K562 (cell line): ENCODE results near the gene SNRPD2. TPM values are rescaled to one million over a fixed set of nuclear protein-coding genes. Genes with fewer than 3 reads are reported as not detected.

Source experiments
- BCOR ChIP-seq: fragments of 450-650 bp; IDR thresholded peaks from 2 replicates; pipeline ENCODE4 v1.6.1; 2016
- CXXC5 ChIP-seq: fragments of 250-450 bp; sonication (Bioruptor Pico); IDR thresholded peaks from 2 replicates; pipeline ENCODE4 v1.8.0; 2022; ENCODE audit warnings: inconsistent platforms, mild to moderate bottlenecking, moderate library complexity
- GABPB1 ChIP-seq: sonication (generic); formaldehyde crosslinking; IDR thresholded peaks from 2 replicates; pipeline ENCODE4 v1.8.0; 2022; ENCODE audit warnings: mild to moderate bottlenecking, missing genetic modification reagents
- HMGN3 ChIP-seq: IDR thresholded peaks from 2 replicates; pipeline ENCODE4 v1.6.1; 2011; ENCODE audit warnings: borderline replicate concordance, low read depth, mild to moderate bottlenecking, mixed read lengths, low read length; ENCODE audit not compliant: insufficient read length; ENCODE audit errors: extremely low read depth
- MCM3 ChIP-seq: fragments of 450-650 bp; IDR thresholded peaks from 2 replicates; pipeline ENCODE4 v1.6.1; 2016
- MTA1 ChIP-seq: fragments of 450-650 bp; IDR thresholded peaks from 2 replicates; pipeline ENCODE4 v1.6.1; 2017; ENCODE audit warnings: borderline replicate concordance
- NCOA1 ChIP-seq: fragments of 450-650 bp; IDR thresholded peaks from 2 replicates; pipeline ENCODE4 v1.6.1; 2016; ENCODE audit warnings: low read depth
- NR0B1 ChIP-seq: fragments of 450-650 bp; IDR thresholded peaks from one replicate; pipeline ENCODE4 v1.6.1; 2018; ENCODE audit warnings: mild to moderate bottlenecking, moderate library complexity; ENCODE audit not compliant: partially characterized antibody
- PHF8 ChIP-seq: fragments of 200-600 bp; sonication (generic); IDR thresholded peaks from 2 replicates; pipeline ENCODE4 v1.6.1; 2012; ENCODE audit warnings: mixed run types, mild to moderate bottlenecking, inconsistent platforms, low read length, moderate library complexity, borderline replicate concordance
- SIN3A ChIP-seq, 2 experiments: fragments of 150-350 bp in 1 of 2; IDR thresholded peaks; 2 replicates each; pipeline ENCODE4 v1.6.1; 2011 to 2016; ENCODE audit warnings: borderline replicate concordance in 2 of 2, low read depth in 2 of 2, low read length in 2 of 2, mild to moderate bottlenecking in 2 of 2, moderate library complexity in 2 of 2; ENCODE audit not compliant: control insufficient read depth in 1 of 2
- STAT5A ChIP-seq: IDR thresholded peaks from 2 replicates; pipeline ENCODE4 v1.6.1; 2012; ENCODE audit warnings: low read length, inconsistent platforms, borderline replicate concordance
- TGIF2 ChIP-seq: sonication (generic); formaldehyde crosslinking; IDR thresholded peaks from 2 replicates; pipeline ENCODE4 v1.8.1; 2022; ENCODE audit warnings: mild to moderate bottlenecking, missing genetic modification reagents, moderate library complexity
- YY1 ChIP-seq, 3 experiments: IDR thresholded peaks; 2 replicates each; pipeline ENCODE4 v1.6.1; 2011; ENCODE audit warnings: low read length in 2 of 3, mild to moderate bottlenecking in 2 of 3, moderate library complexity in 2 of 3, borderline replicate concordance in 1 of 3, control low read depth in 1 of 3, low read depth in 1 of 3; ENCODE audit not compliant: insufficient read depth in 3 of 3, insufficient replicate concordance in 2 of 3, control insufficient read depth in 1 of 3, insufficient read length in 1 of 3; ENCODE audit errors: extremely low read depth in 1 of 3
- ZBTB17 ChIP-seq: fragments of 450-650 bp; formaldehyde crosslinking; IDR thresholded peaks from 2 replicates; pipeline ENCODE4 v1.4.0; 2020; ENCODE audit warnings: mild to moderate bottlenecking
- ZBTB34 ChIP-seq: fragments of 250-450 bp; sonication (Bioruptor Pico); IDR thresholded peaks from 2 replicates; pipeline ENCODE4 v1.8.0; 2021; ENCODE audit warnings: mild to moderate bottlenecking, moderate library complexity
- ZC3H8 ChIP-seq: fragments of 450-650 bp; IDR thresholded peaks from 2 replicates; pipeline ENCODE4 v1.6.1; 2017
- polyA plus RNA-seq, 8 experiments: library from polyadenylated mRNA; depleted of rRNA in 4 of 8; stranded (reverse) in 5 of 8; unstranded in 3 of 8; fragments of >200 nt; fragmentation: Nextera tagmentation in 2 of 8; fragmentation: Illumina TruSeq in 1 of 8; extraction: Ambion mirVana in 2 of 8; extraction: Trizol in 1 of 8; gene quantifications; 2 replicates each; pipeline versions ENCODE4 v1.2.1 to v1.2.3, GENCODE V29; 2011 to 2014; ENCODE audit warnings: inconsistent platforms in 1 of 8, missing spikeins in 1 of 8
- total RNA-seq, 7 experiments: library from RNA; depleted of rRNA in 6 of 7; stranded (reverse); fragments of >200 nt in 6 of 7; fragmentation: Illumina TruSeq in 2 of 7; extraction: Trizol in 2 of 7; gene quantifications; 2 replicates each; pipeline versions ENCODE4 v1.2.1 to v1.2.3, GENCODE V29; 2011 to 2021; ENCODE audit warnings: low replicate concordance in 1 of 7
- TF ChIP-seq, protein P1 (sequence below): fragments of 450-650 bp; IDR thresholded peaks from 2 replicates; pipeline ENCODE4 v1.6.1; 2018; ENCODE audit not compliant: partially characterized antibody
- TF ChIP-seq, protein P2 (sequence below), 2 experiments: fragments of 250-450 bp in 1 of 2; fragments of 450-650 bp in 1 of 2; sonication (Bioruptor Pico) in 1 of 2; IDR thresholded peaks; 2 replicates each; pipeline versions ENCODE4 v1.6.1 to v1.8.0; 2016 to 2021; ENCODE audit warnings: mild to moderate bottlenecking in 2 of 2, moderate library complexity in 2 of 2, missing compliant biosample characterization in 1 of 2, missing genetic modification characterization in 1 of 2
- TF ChIP-seq, protein P3 (sequence below): sonication (generic); formaldehyde crosslinking; IDR thresholded peaks from 2 replicates; pipeline ENCODE4 v1.9.0; 2022; ENCODE audit warnings: mild to moderate bottlenecking, missing genetic modification reagents

The SNRPD2 gene
- total and polyA plus RNA-seq, 9 of the 15 experiments (the other 6 are each of a cell fraction or from before 2014, with no cell fraction given): 728 to 4,411 (median 1,029) TPM

GRCh38 chr19:45638930-45639729 lies 52.6 kb downstream of the SNRPD2 start, which contains the start of gene EML2 (continued):
- no peak for TF ChIP-seq MCM3
- TF ChIP-seq, protein P1, sequence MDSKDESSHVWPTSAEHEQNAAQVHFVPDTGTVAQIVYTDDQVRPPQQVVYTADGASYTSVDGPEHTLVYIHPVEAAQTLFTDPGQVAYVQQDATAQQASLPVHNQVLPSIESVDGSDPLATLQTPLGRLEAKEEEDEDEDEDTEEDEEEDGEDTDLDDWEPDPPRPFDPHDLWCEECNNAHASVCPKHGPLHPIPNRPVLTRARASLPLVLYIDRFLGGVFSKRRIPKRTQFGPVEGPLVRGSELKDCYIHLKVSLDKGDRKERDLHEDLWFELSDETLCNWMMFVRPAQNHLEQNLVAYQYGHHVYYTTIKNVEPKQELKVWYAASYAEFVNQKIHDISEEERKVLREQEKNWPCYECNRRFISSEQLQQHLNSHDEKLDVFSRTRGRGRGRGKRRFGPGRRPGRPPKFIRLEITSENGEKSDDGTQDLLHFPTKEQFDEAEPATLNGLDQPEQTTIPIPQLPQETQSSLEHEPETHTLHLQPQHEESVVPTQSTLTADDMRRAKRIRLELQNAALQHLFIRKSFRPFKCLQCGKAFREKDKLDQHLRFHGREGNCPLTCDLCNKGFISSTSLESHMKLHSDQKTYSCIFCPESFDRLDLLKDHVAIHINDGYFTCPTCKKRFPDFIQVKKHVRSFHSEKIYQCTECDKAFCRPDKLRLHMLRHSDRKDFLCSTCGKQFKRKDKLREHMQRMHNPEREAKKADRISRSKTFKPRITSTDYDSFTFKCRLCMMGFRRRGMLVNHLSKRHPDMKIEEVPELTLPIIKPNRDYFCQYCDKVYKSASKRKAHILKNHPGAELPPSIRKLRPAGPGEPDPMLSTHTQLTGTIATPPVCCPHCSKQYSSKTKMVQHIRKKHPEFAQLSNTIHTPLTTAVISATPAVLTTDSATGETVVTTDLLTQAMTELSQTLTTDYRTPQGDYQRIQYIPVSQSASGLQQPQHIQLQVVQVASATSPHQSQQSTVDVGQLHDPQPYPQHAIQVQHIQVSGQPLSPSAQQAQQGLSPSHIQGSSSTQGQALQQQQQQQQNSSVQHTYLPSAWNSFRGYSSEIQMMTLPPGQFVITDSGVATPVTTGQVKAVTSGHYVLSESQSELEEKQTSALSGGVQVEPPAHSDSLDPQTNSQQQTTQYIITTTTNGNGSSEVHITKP: peak; percentile 49
- peak; percentile 53 for TF ChIP-seq HMGN3
- TF ChIP-seq, protein P2, sequence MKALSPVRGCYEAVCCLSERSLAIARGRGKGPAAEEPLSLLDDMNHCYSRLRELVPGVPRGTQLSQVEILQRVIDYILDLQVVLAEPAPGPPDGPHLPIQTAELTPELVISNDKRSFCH (CRISPR knock-in tag; IDR thresholded peaks at IDR 0.05): no peak
- TF ChIP-seq, protein P2 (tag; IDR thresholded peaks at IDR 0.05): 0 out of 2 replicates have a peak, but pooled peaks have one; percentile 25
- TF ChIP-seq ZBTB34 (CRISPR knock-in tag): no peak
- TF ChIP-seq GABPB1 (CRISPR knock-in tag): peak; percentile 42
- no peak for TF ChIP-seq STAT5A
- peak; percentile 44 to 66; a peak in 1 of 4 replicates for TF ChIP-seq SIN3A (IDR thresholded peaks at IDR 0.05; ENCODE audit: borderline replicate concordance in 2 of 2, control insufficient read depth in 1 of 2, low read depth in 2 of 2, low read length in 2 of 2)
- TF ChIP-seq TGIF2: no peak
- TF ChIP-seq, protein P3, sequence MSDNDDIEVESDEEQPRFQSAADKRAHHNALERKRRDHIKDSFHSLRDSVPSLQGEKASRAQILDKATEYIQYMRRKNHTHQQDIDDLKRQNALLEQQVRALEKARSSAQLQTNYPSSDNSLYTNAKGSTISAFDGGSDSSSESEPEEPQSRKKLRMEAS: peak; percentile 56
- TF ChIP-seq YY1 (IDR thresholded peaks at IDR 0.05; ENCODE audit: borderline replicate concordance in 1 of 3, control insufficient read depth in 1 of 3, extremely low read depth in 1 of 3, insufficient read depth in 3 of 3, insufficient read length in 1 of 3, insufficient replicate concordance in 2 of 3, low read depth in 1 of 3, low read length in 2 of 3): peak; percentile 25 to 77 (median 72)
- TF ChIP-seq NCOA1: no peak
- peak; percentile 32; the same call in 1 of the 2 replicates for TF ChIP-seq CXXC5
- 0 out of 2 replicates have a peak, but pooled peaks have one; percentile 47 for TF ChIP-seq MTA1
- no peak for TF ChIP-seq ZBTB17 (CRISPR knock-in tag)
- TF ChIP-seq ZC3H8: no peak
- no peak for TF ChIP-seq NR0B1
- TF ChIP-seq PHF8: peak; percentile 65; the same call in 1 of the 2 replicates
- peak; percentile 98 for TF ChIP-seq BCOR
